GM21381 (cell line): ENCODE data around the gene NUP98.
"Not testable (repeated sequence)": the region's sequence is repeated elsewhere in the genome, so short reads cannot be mapped to it uniquely, and the experiment has no call there.

Experiments used
- ATAC-seq: cut with Tn5 transposase; IDR thresholded peaks from one replicate; pipeline ENCODE4 v1.9.1; 2021; ENCODE audit warnings: mild to moderate bottlenecking, moderate library complexity; ENCODE audit not compliant: unreplicated experiment

The NUP98 gene

GRCh38 chr11:3802011-3802790 is 4.8 kb upstream of the NUP98 start:
- ATAC-seq: no peak

- no peak for ATAC-seq
Observed at GRCh38 chr11:3799873-3800272, 2.5 kb upstream of the NUP98 start.

- ATAC-seq: no peak
Observed at GRCh38 chr11:3799143-3799542, 1.8 kb upstream of the NUP98 start.

- ATAC-seq: peak; percentile 26
Observed at GRCh38 chr11:3796801-3797328, 489 bp downstream of the NUP98 start.

GRCh38 chr11:3796346-3796745 is 1.0 kb downstream of the NUP98 start:
- no peak for ATAC-seq

- no peak for ATAC-seq
Observed at GRCh38 chr11:3796002-3796311, 1.4 kb downstream of the NUP98 start.

GRCh38 chr11:3795131-3796001 is 2.0 kb downstream of the NUP98 start:
- no peak for ATAC-seq

GRCh38 chr11:3794387-3794786 is 3.0 kb downstream of the NUP98 start:
- ATAC-seq: not testable (repeated sequence)

GRCh38 chr11:3786781-3787428 is 10.4 kb downstream of the NUP98 start:
- ATAC-seq: no peak

GRCh38 chr11:3783611-3784010 is 13.7 kb downstream of the NUP98 start:
- no peak for ATAC-seq

GRCh38 chr11:3782963-3783362 is 14.4 kb downstream of the NUP98 start:
- ATAC-seq: no peak

- no peak for ATAC-seq
Observed at GRCh38 chr11:3781423-3781822, 15.9 kb downstream of the NUP98 start.

GRCh38 chr11:3775736-3776406 is 21.5 kb downstream of the NUP98 start:
- ATAC-seq: no peak

GRCh38 chr11:3773180-3773579 is 24.2 kb downstream of the NUP98 start:
- no peak for ATAC-seq

GRCh38 chr11:3767536-3767935 is 29.8 kb downstream of the NUP98 start:
- ATAC-seq: no peak

GRCh38 chr11:3766836-3767235 is 30.5 kb downstream of the NUP98 start:
- ATAC-seq: not testable (repeated sequence)

GRCh38 chr11:3764266-3764665 is 33.1 kb downstream of the NUP98 start:
- ATAC-seq: no peak

GRCh38 chr11:3755151-3755550 is 42.2 kb downstream of the NUP98 start:
- ATAC-seq: no peak

GRCh38 chr11:3753110-3753509 is 44.2 kb downstream of the NUP98 start:
- no peak for ATAC-seq

GRCh38 chr11:3747704-3748103 is 49.6 kb downstream of the NUP98 start:
- ATAC-seq: no peak

- no peak for ATAC-seq
Observed at GRCh38 chr11:3745161-3745560, 52.2 kb downstream of the NUP98 start.
